B cell (primary cell): Measurements from ENCODE around the gene MBD3.

ENCODE experiments used
- EZH2 ChIP-seq: IDR thresholded peaks from 2 replicates; pipeline ENCODE4 v1.6.1; 2012; ENCODE audit warnings: borderline replicate concordance, low read depth, mild to moderate bottlenecking, moderate library complexity, low read length; ENCODE audit not compliant: insufficient read depth, poor library complexity, severe bottlenecking
- TF ChIP-seq, protein P1 (sequence below): fragments of 200-600 bp; IDR thresholded peaks from one replicate; pipeline ENCODE4 v1.8.0; 2022; ENCODE audit warnings: antibody characterized with exemption, mild to moderate bottlenecking

- TF ChIP-seq, protein P1, sequence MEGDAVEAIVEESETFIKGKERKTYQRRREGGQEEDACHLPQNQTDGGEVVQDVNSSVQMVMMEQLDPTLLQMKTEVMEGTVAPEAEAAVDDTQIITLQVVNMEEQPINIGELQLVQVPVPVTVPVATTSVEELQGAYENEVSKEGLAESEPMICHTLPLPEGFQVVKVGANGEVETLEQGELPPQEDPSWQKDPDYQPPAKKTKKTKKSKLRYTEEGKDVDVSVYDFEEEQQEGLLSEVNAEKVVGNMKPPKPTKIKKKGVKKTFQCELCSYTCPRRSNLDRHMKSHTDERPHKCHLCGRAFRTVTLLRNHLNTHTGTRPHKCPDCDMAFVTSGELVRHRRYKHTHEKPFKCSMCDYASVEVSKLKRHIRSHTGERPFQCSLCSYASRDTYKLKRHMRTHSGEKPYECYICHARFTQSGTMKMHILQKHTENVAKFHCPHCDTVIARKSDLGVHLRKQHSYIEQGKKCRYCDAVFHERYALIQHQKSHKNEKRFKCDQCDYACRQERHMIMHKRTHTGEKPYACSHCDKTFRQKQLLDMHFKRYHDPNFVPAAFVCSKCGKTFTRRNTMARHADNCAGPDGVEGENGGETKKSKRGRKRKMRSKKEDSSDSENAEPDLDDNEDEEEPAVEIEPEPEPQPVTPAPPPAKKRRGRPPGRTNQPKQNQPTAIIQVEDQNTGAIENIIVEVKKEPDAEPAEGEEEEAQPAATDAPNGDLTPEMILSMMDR, result no peak
- no peak for TF ChIP-seq EZH2
These were observed 18.7 kb upstream of the MBD3 start for GRCh38 chr19:1611353-1611752.
